HCT116 (cell line): Measurements from ENCODE around the gene TAF10.

Experiments used
- CTCF ChIP-seq, 3 experiments: fragments of 200-600 bp in 1 of 3; sonication (generic) in 1 of 3; IDR thresholded peaks in 2 of 3; conservative IDR thresholded peaks in 1 of 3; 2 replicates each; pipeline ENCODE4 v1.5.1; 2012 to 2017; ENCODE audit warnings: low read depth in 2 of 3, low read length in 2 of 3, antibody characterized with exemption in 1 of 3, borderline replicate concordance in 1 of 3, control low read depth in 1 of 3, mild to moderate bottlenecking in 1 of 3, mixed read lengths in 1 of 3, mixed run types in 1 of 3, moderate library complexity in 1 of 3; ENCODE audit not compliant: insufficient read depth in 1 of 3
- EZH2phosphoT487 ChIP-seq: fragments of 200-600 bp; IDR thresholded peaks from 2 replicates; pipeline ENCODE4 v1.6.1; 2018; ENCODE audit warnings: antibody characterized with exemption, borderline replicate concordance
- JUND ChIP-seq: IDR thresholded peaks from 2 replicates; pipeline ENCODE4 v1.6.1; 2012
- POLR2A ChIP-seq: IDR thresholded peaks from 2 replicates; pipeline ENCODE4 v1.7.0; 2011; ENCODE audit warnings: borderline replicate concordance; ENCODE audit not compliant: insufficient read depth, insufficient read length; ENCODE audit errors: extremely low read depth
- YY1 ChIP-seq: IDR thresholded peaks from 2 replicates; pipeline ENCODE4 v1.6.1; 2011; ENCODE audit warnings: low read length, low read depth, moderate library complexity, mild to moderate bottlenecking; ENCODE audit not compliant: insufficient replicate concordance; ENCODE audit errors: extremely low read depth
- ZNF274 ChIP-seq: fragments of 200-500 bp; sonication (Bioruptor generic); IDR thresholded peaks from 2 replicates; pipeline ENCODE4 v1.6.1; 2014; ENCODE audit warnings: mild to moderate bottlenecking, low read depth, low read length, inconsistent platforms

- TF ChIP-seq CTCF (IDR thresholded peaks at IDR 0.05 in 2 of 3, conservative IDR thresholded peaks at IDR 0.05 in 1 of 3; ENCODE audit: borderline replicate concordance in 1 of 3, insufficient read depth in 1 of 3, low read depth in 2 of 3, low read length in 2 of 3) (no peak), ZNF274 (no peak), POLR2A (no peak), YY1 (no peak), EZH2phosphoT487 (no peak), JUND (no peak)
Observed at GRCh38 chr11:6572215-6572614, 39.8 kb downstream of the TAF10 start.
